HEK293 (cell line): ENCODE results near the gene TRPM2.

Experiments used
- CTCF ChIA-PET: fragments of 350-600 bp; formaldehyde crosslinking; extraction: SDS; loops from one replicate; lab custom pipeline; 2021; ENCODE audit warnings: antibody characterized with exemption; lab: Yijun Ruan, JAX
- POLR2A ChIA-PET: fragments of 300-600 bp; formaldehyde crosslinking; extraction: SDS; loops from one replicate; lab custom pipeline; 2020; ENCODE audit warnings: antibody characterized with exemption, inconsistent platforms; lab: Yijun Ruan, JAX
- H3K27ac ChIP-seq: fragments of 200-500 bp; sonication (Bioruptor generic); 2 replicates; pipeline ENCODE4 v1.5.1; 2014; ENCODE audit warnings: low read depth, low read length, control low read depth, inconsistent platforms; ENCODE audit errors: extremely low read depth
- H3K36me3 ChIP-seq, 2 experiments: fragments of 200-500 bp in 1 of 2; sonication (Bioruptor generic) in 1 of 2; 1 replicate in 1 of 2; 2 replicates in 1 of 2; pipeline ENCODE4 v1.5.1; 2014 to 2017; ENCODE audit warnings: inconsistent platforms in 2 of 2, low read length in 2 of 2; ENCODE audit not compliant: control insufficient read depth in 2 of 2, insufficient read depth in 1 of 2
- H3K4me1 ChIP-seq: fragments of 200-500 bp; sonication (Bioruptor generic); 2 replicates; pipeline ENCODE4 v1.5.1; 2014; ENCODE audit warnings: mild to moderate bottlenecking, low read length, inconsistent platforms; ENCODE audit not compliant: control insufficient read depth, insufficient read depth
- H3K4me3 ChIP-seq: 2 replicates; pipeline ENCODE4 v1.5.1; 2011; ENCODE audit warnings: low read depth, mild to moderate bottlenecking, control low read depth, low read length, moderate library complexity
- H3K9me3 ChIP-seq: fragments of 200-500 bp; sonication (Bioruptor generic); 2 replicates; pipeline ENCODE4 v1.5.1; 2014; ENCODE audit warnings: low read depth, low read length, inconsistent platforms; ENCODE audit not compliant: control insufficient read depth, insufficient read depth
- HOXC10 ChIP-seq: sonication (generic); formaldehyde crosslinking; IDR thresholded peaks from 2 replicates; pipeline ENCODE4 v1.8.1; 2023; ENCODE audit warnings: mild to moderate bottlenecking, missing genetic modification reagents
- HOXD13 ChIP-seq: sonication (generic); formaldehyde crosslinking; IDR thresholded peaks from 2 replicates; pipeline ENCODE4 v1.8.0; 2022; ENCODE audit warnings: missing genetic modification reagents, borderline replicate concordance
- KLF10 ChIP-seq: fragments of 450-650 bp; IDR thresholded peaks from 2 replicates; pipeline ENCODE4 v1.5.1; 2018; ENCODE audit warnings: missing biosample characterization, mild to moderate bottlenecking, missing genetic modification characterization
- MZF1 ChIP-seq: fragments of 450-650 bp; formaldehyde crosslinking; IDR thresholded peaks from 2 replicates; pipeline ENCODE4 v1.5.1; 2017; ENCODE audit warnings: missing biosample characterization, missing genetic modification characterization, borderline replicate concordance
- PRDM1 ChIP-seq: fragments of 450-650 bp; formaldehyde crosslinking; IDR thresholded peaks from 2 replicates; pipeline ENCODE4; 2016; ENCODE audit warnings: missing biosample characterization, missing genetic modification characterization
- PRDM6 ChIP-seq: fragments of 450-650 bp; formaldehyde crosslinking; IDR thresholded peaks from 2 replicates; pipeline ENCODE4 v1.5.1; 2017; ENCODE audit warnings: missing biosample characterization, missing genetic modification characterization
- ZBTB17 ChIP-seq: fragments of 450-650 bp; formaldehyde crosslinking; IDR thresholded peaks from 2 replicates; pipeline ENCODE4 v1.5.1; 2016; ENCODE audit warnings: missing biosample characterization, missing genetic modification characterization
- ZBTB7A ChIP-seq: fragments of 450-650 bp; formaldehyde crosslinking; IDR thresholded peaks from 2 replicates; pipeline ENCODE4 v1.5.1; 2016; ENCODE audit warnings: low read depth, missing biosample characterization, missing genetic modification characterization
- ZNF184 ChIP-seq: fragments of 450-650 bp; IDR thresholded peaks from 2 replicates; pipeline ENCODE4 v1.5.1; 2018; ENCODE audit warnings: missing biosample characterization, mild to moderate bottlenecking, missing genetic modification characterization
- ZNF19 ChIP-seq: fragments of 450-650 bp; formaldehyde crosslinking; IDR thresholded peaks from 2 replicates; pipeline ENCODE4; 2016; ENCODE audit warnings: missing biosample characterization, missing genetic modification characterization, low read depth
- ZNF2 ChIP-seq: fragments of 450-650 bp; formaldehyde crosslinking; IDR thresholded peaks from 2 replicates; pipeline ENCODE4 v1.5.1; 2016; ENCODE audit warnings: missing biosample characterization, missing genetic modification characterization
- ZNF214 ChIP-seq: fragments of 450-650 bp; formaldehyde crosslinking; IDR thresholded peaks from 2 replicates; pipeline ENCODE4 v1.5.1; 2017; ENCODE audit warnings: missing biosample characterization, mild to moderate bottlenecking, missing genetic modification characterization, borderline replicate concordance
- ZNF26 ChIP-seq: fragments of 450-650 bp; formaldehyde crosslinking; IDR thresholded peaks from 2 replicates; pipeline ENCODE4 v1.5.1; 2016; ENCODE audit warnings: missing biosample characterization, missing genetic modification characterization
- ZNF488 ChIP-seq: fragments of 450-650 bp; formaldehyde crosslinking; IDR thresholded peaks from 2 replicates; pipeline ENCODE4 v1.5.1; 2016; ENCODE audit warnings: missing biosample characterization, missing genetic modification characterization
- ZNF529 ChIP-seq: fragments of 450-650 bp; formaldehyde crosslinking; IDR thresholded peaks from 2 replicates; pipeline ENCODE4 v1.5.1; 2017; ENCODE audit warnings: missing genetic modification characterization, missing biosample characterization; ENCODE audit not compliant: insufficient replicate concordance
- ZNF629 ChIP-seq: fragments of 450-650 bp; formaldehyde crosslinking; IDR thresholded peaks from 2 replicates; pipeline ENCODE4 v1.5.1; 2017; ENCODE audit warnings: missing biosample characterization, missing genetic modification characterization
- ZNF654 ChIP-seq: fragments of 450-650 bp; formaldehyde crosslinking; IDR thresholded peaks from 2 replicates; pipeline ENCODE4 v1.5.1; 2016; ENCODE audit warnings: low read depth, missing biosample characterization, missing genetic modification characterization
- ZNF664 ChIP-seq: fragments of 450-650 bp; formaldehyde crosslinking; IDR thresholded peaks from 2 replicates; pipeline ENCODE4 v1.5.1; 2016; ENCODE audit warnings: missing biosample characterization, missing genetic modification characterization
- ZNF677 ChIP-seq: fragments of 450-650 bp; IDR thresholded peaks from 2 replicates; pipeline ENCODE4 v1.5.0; 2018; ENCODE audit warnings: missing biosample characterization, mild to moderate bottlenecking, missing genetic modification characterization, moderate library complexity
- ZNF830 ChIP-seq: fragments of 450-650 bp; IDR thresholded peaks from 2 replicates; pipeline ENCODE4 v1.5.0; 2018; ENCODE audit warnings: missing biosample characterization, missing genetic modification characterization, low read depth, mild to moderate bottlenecking, moderate library complexity
- ZNF837 ChIP-seq: fragments of 450-650 bp; formaldehyde crosslinking; IDR thresholded peaks from 2 replicates; pipeline ENCODE4 v1.5.1; 2016; ENCODE audit warnings: missing biosample characterization, missing genetic modification characterization
- ZSCAN23 ChIP-seq: fragments of 450-650 bp; formaldehyde crosslinking; IDR thresholded peaks from 2 replicates; pipeline ENCODE4 v1.5.1; 2016; ENCODE audit warnings: missing biosample characterization, missing genetic modification characterization

The TRPM2 gene

GRCh38 chr21:44399955-44400790 is 46.8 kb downstream of the TRPM2 start (continued):
- TF ChIP-seq ZNF214 = no peak
- TF ChIP-seq, all 188 proteins: peak for 0

- no peak for TF ChIP-seq ZSCAN23 (tag by site-specific recombination)
- no peak for TF ChIP-seq HOXD13
- no peak for TF ChIP-seq ZNF529
- no peak for TF ChIP-seq ZNF629
- no peak for TF ChIP-seq ZNF664 (tag by site-specific recombination)
- TF ChIP-seq ZNF654 (tag by site-specific recombination) = no peak
- no peak for TF ChIP-seq ZNF837 (tag by site-specific recombination)
- TF ChIP-seq PRDM1 (tag by site-specific recombination) = no peak
- TF ChIP-seq ZNF677 (tag by site-specific recombination) = no peak
- TF ChIP-seq ZNF19 (tag by site-specific recombination) = no peak
- TF ChIP-seq ZNF2 = no peak
- TF ChIP-seq ZBTB7A (tag by site-specific recombination) = no peak
- H3K4me3 ChIP-seq = no peak overlapping the region
Measured at GRCh38 chr21:44400791-44401385, 47.5 kb downstream of the TRPM2 start.

GRCh38 chr21:44401386-44402160 is 48.2 kb downstream of the TRPM2 start:
- H3K4me3 ChIP-seq = no peak overlapping the region
- no peaks in the 10 kb centered on the region for H3K9me3 ChIP-seq
- no peaks in the 10 kb centered on the region for H3K4me1 ChIP-seq
- H3K27ac ChIP-seq = no peak overlapping the region
- H3K36me3 ChIP-seq = no peaks in the 10 kb centered on the region
- ChIA-PET POLR2A (no interaction called here), CTCF (no interaction called here)
- no peak for TF ChIP-seq HOXC10 (CRISPR knock-in tag)
- no peak for TF ChIP-seq KLF10 (tag by site-specific recombination)
- no peak for TF ChIP-seq ZBTB17 (tag by site-specific recombination)
- TF ChIP-seq MZF1 (tag by site-specific recombination) = no peak
- no peak for TF ChIP-seq ZNF488 (tag by site-specific recombination)
- no peak for TF ChIP-seq ZNF830 (tag by site-specific recombination)
- TF ChIP-seq PRDM6 (tag by site-specific recombination) = no peak
- no peak for TF ChIP-seq ZNF184
- TF ChIP-seq ZNF26 (tag by site-specific recombination) = no peak

More at GRCh38 chr21:44400791-44401385, 47.5 kb downstream of the TRPM2 start:
- Histone ChIP-seq H3K4me1 (no peaks in the 10 kb centered on the region), H3K9me3 (no peaks in the 10 kb centered on the region), H3K36me3 (no peaks in the 10 kb centered on the region), H3K27ac (no peak overlapping the region)
- ChIA-PET CTCF (no interaction called here), POLR2A (no interaction called here)
